SK-N-SH (cell line): ENCODE measurements around the gene EPO. TPM values are rescaled to one million over a fixed set of nuclear protein-coding genes. Genes with fewer than 3 reads are reported as not detected.

Source experiments
- CTCF ChIA-PET: fragments of 300-600, 350-600 bp; formaldehyde crosslinking; extraction: SDS; loops from one replicate; lab custom pipeline; 2021; lab: Yijun Ruan, JAX
- POLR2A ChIA-PET: fragments of 350-600 bp; sonication (Branson Sonifier 250); formaldehyde crosslinking; extraction: SDS; loops from one replicate; lab custom pipeline; 2020; ENCODE audit warnings: antibody characterized with exemption, inconsistent platforms; lab: Yijun Ruan, JAX
- DNase-seq: peaks from one replicate; pipeline ENCODE4 v3.0.0; 2012
- H2AFZ ChIP-seq: fragments of 200-600 bp; sonication (generic); 2 replicates; pipeline ENCODE4 v1.8.1; 2016; ENCODE audit warnings: antibody characterized with exemption, mild to moderate bottlenecking, low read depth
- H3F3A ChIP-seq: fragments of 200-600 bp; sonication (generic); replicated peaks from 2 replicates; pipeline ENCODE3; 2016; ENCODE audit warnings: antibody characterized with exemption, mild to moderate bottlenecking; ENCODE audit not compliant: insufficient read depth
- H3K27ac ChIP-seq, 2 experiments: fragments of 200-500 bp in 1 of 2; fragments of 200-600 bp in 1 of 2; sonication (Bioruptor generic) in 1 of 2; sonication (generic), shearing (Covaris generic) in 1 of 2; 2 replicates each; pipeline versions ENCODE4 v1.5.1 to v1.6.1; 2014 to 2016; ENCODE audit warnings: low read depth in 2 of 2, inconsistent platforms in 1 of 2, low read length in 1 of 2, mild to moderate bottlenecking in 1 of 2, mixed read lengths in 1 of 2
- H3K27me3 ChIP-seq: fragments of 200-600 bp; sonication (generic), shearing (Covaris generic); 2 replicates; pipeline ENCODE4 v1.6.1; 2016; ENCODE audit warnings: mixed run types; ENCODE audit not compliant: insufficient read depth
- H3K36me3 ChIP-seq, 2 experiments: fragments of 200-500 bp in 1 of 2; fragments of 200-600 bp in 1 of 2; sonication (Bioruptor generic) in 1 of 2; sonication (generic) in 1 of 2; replicated peaks in 1 of 2; 2 replicates each; pipeline versions ENCODE3 to v1.5.1; 2014 to 2016; ENCODE audit warnings: low read length in 1 of 2, mild to moderate bottlenecking in 1 of 2; ENCODE audit not compliant: insufficient read depth in 2 of 2, control insufficient read depth in 1 of 2
- H3K4me1 ChIP-seq, 2 experiments: fragments of 200-500 bp in 1 of 2; fragments of 200-600 bp in 1 of 2; sonication (Bioruptor generic) in 1 of 2; sonication (generic), shearing (Covaris generic) in 1 of 2; 2 replicates each; pipeline versions ENCODE4 v1.5.1 to v1.6.1; 2014 to 2016; ENCODE audit warnings: low read depth in 1 of 2, low read length in 1 of 2, mixed run types in 1 of 2; ENCODE audit not compliant: insufficient read depth in 2 of 2, control insufficient read depth in 1 of 2
- H3K4me2 ChIP-seq: fragments of 200-600 bp; sonication (generic), shearing (Covaris generic); 2 replicates; pipeline ENCODE4 v1.6.1; 2017; ENCODE audit warnings: mixed run types
- H3K4me3 ChIP-seq, 2 experiments: fragments of 200-500 bp in 1 of 2; fragments of 200-600 bp in 1 of 2; sonication (Bioruptor generic) in 1 of 2; sonication (generic), shearing (Covaris generic) in 1 of 2; 2 replicates each; pipeline versions ENCODE4 v1.5.1 to v1.8.1; 2014 to 2016; ENCODE audit warnings: low read depth in 2 of 2, inconsistent platforms in 1 of 2, low read length in 1 of 2, mild to moderate bottlenecking in 1 of 2, mixed read lengths in 1 of 2, moderate library complexity in 1 of 2
- H3K79me2 ChIP-seq: fragments of 200-600 bp; sonication (generic); 2 replicates; pipeline ENCODE4 v1.8.1; 2017; ENCODE audit warnings: mild to moderate bottlenecking; ENCODE audit not compliant: insufficient read depth
- H3K9ac ChIP-seq: fragments of 200-600 bp; sonication (generic); 2 replicates; pipeline ENCODE4 v1.6.1; 2017; ENCODE audit warnings: mixed run types
- H3K9me2 ChIP-seq: fragments of 200-600 bp; sonication (generic); 2 replicates; pipeline ENCODE4 v1.6.1; 2017; ENCODE audit warnings: mixed run types
- H3K9me3 ChIP-seq: fragments of 200-600 bp; sonication (generic); 2 replicates; pipeline ENCODE4 v1.6.1; 2017; ENCODE audit warnings: mixed run types, mild to moderate bottlenecking, moderate library complexity
- H4K20me1 ChIP-seq: fragments of 200-600 bp; sonication (generic); 2 replicates; pipeline ENCODE4 v1.6.1; 2017; ENCODE audit warnings: mild to moderate bottlenecking, mixed run types; ENCODE audit not compliant: insufficient read depth
- ELF1 ChIP-seq: IDR thresholded peaks from 2 replicates; pipeline ENCODE4 v1.4.0; 2012
- EP300 ChIP-seq, 2 experiments: IDR thresholded peaks; 2 replicates each; pipeline versions ENCODE4 v1.4.0 to v1.6.1; 2012; ENCODE audit warnings: borderline replicate concordance in 1 of 2, low read depth in 1 of 2, low read length in 1 of 2
- EZH2phosphoT487 ChIP-seq: fragments of 200-600 bp; sonication (generic); IDR thresholded peaks from 2 replicates; pipeline ENCODE4 v1.6.1; 2017; ENCODE audit warnings: low read depth, mixed run types, mild to moderate bottlenecking, antibody characterized with exemption, moderate library complexity, borderline replicate concordance
- FOSL2 ChIP-seq: IDR thresholded peaks from 2 replicates; pipeline ENCODE4 v1.4.0; 2012; ENCODE audit warnings: low read depth, mild to moderate bottlenecking, moderate library complexity, borderline replicate concordance
- FOXJ3 ChIP-seq: sonication (generic); formaldehyde crosslinking; IDR thresholded peaks from 2 replicates; pipeline ENCODE4 v1.5.1; 2020; ENCODE audit warnings: mild to moderate bottlenecking, missing genetic modification reagents
- FOXM1 ChIP-seq: IDR thresholded peaks from 2 replicates; pipeline ENCODE4 v1.4.0; 2012; ENCODE audit warnings: low read depth, mild to moderate bottlenecking
- GABPA ChIP-seq: IDR thresholded peaks from 2 replicates; pipeline ENCODE4 v1.4.0; 2012; ENCODE audit warnings: low read depth, mild to moderate bottlenecking
- IRF3 ChIP-seq: fragments of 150-350 bp; IDR thresholded peaks from 2 replicates; pipeline ENCODE4 v1.6.1; 2016; ENCODE audit warnings: mild to moderate bottlenecking, low read depth, low read length
- JUND ChIP-seq: IDR thresholded peaks from 2 replicates; pipeline ENCODE4 v1.4.0; 2012
- MAX ChIP-seq: IDR thresholded peaks from 2 replicates; pipeline ENCODE4 v1.4.0; 2012; ENCODE audit warnings: low read depth
- MEF2A ChIP-seq: IDR thresholded peaks from 2 replicates; pipeline ENCODE4 v1.4.0; 2012; ENCODE audit warnings: low read depth, borderline replicate concordance
- NFIC ChIP-seq: IDR thresholded peaks from 2 replicates; pipeline ENCODE4 v1.4.0; 2012; ENCODE audit warnings: borderline replicate concordance
- NRF1 ChIP-seq: IDR thresholded peaks from 2 replicates; pipeline ENCODE4 v1.6.1; 2012; ENCODE audit warnings: low read depth, mild to moderate bottlenecking, low read length
- PBX3 ChIP-seq: IDR thresholded peaks from 2 replicates; pipeline ENCODE4; 2012
- RAD21 ChIP-seq: IDR thresholded peaks from 2 replicates; pipeline ENCODE4 v1.6.1; 2012; ENCODE audit warnings: mild to moderate bottlenecking, low read length
- REST ChIP-seq: IDR thresholded peaks from 2 replicates; pipeline ENCODE4 v1.6.1; 2012; ENCODE audit warnings: mild to moderate bottlenecking, low read depth, low read length, moderate library complexity
- SIN3A ChIP-seq: IDR thresholded peaks from 2 replicates; pipeline ENCODE4 v1.6.1; 2012; ENCODE audit warnings: low read depth, mild to moderate bottlenecking, low read length, moderate library complexity, borderline replicate concordance
- SMC3 ChIP-seq: IDR thresholded peaks from 2 replicates; pipeline ENCODE4 v1.6.1; 2012; ENCODE audit warnings: low read depth, low read length, improper control_type of control experiment
- TAF1 ChIP-seq: IDR thresholded peaks from 2 replicates; pipeline ENCODE4 v1.6.1; 2012; ENCODE audit warnings: low read depth, mild to moderate bottlenecking, low read length, moderate library complexity, borderline replicate concordance
- TEAD4 ChIP-seq: IDR thresholded peaks from 2 replicates; pipeline ENCODE4 v1.4.0; 2012; ENCODE audit warnings: mild to moderate bottlenecking, borderline replicate concordance; ENCODE audit not compliant: insufficient read depth
- USF1 ChIP-seq: IDR thresholded peaks from 2 replicates; pipeline ENCODE4 v1.4.0; 2012; ENCODE audit warnings: low read depth, borderline replicate concordance
- USF2 ChIP-seq: fragments of 150-350 bp; IDR thresholded peaks from 2 replicates; pipeline ENCODE4 v1.6.1; 2017; ENCODE audit warnings: antibody characterized with exemption, low read length, low read depth, borderline replicate concordance
- YY1 ChIP-seq: IDR thresholded peaks from 2 replicates; pipeline ENCODE4 v1.4.0; 2012; ENCODE audit warnings: low read depth, mild to moderate bottlenecking
- WGBS: methylation state at CpG from one replicate; pipeline ENCODE4 v1.1.6; 2017; ENCODE audit warnings: low lambda C conversion rate; 5-methylcytosine and 5-hydroxymethylcytosine counted together
- polyA plus RNA-seq, 3 experiments: library from polyadenylated mRNA; depleted of rRNA; stranded (reverse); fragments of >200 nt; gene quantifications; 2 replicates each; pipeline ENCODE4 v1.2.3, GENCODE V29; 2012

Gene EPO
- polyA plus RNA-seq, 1 of the 3 experiments (the other 2 are of a cell fraction), result not detected

GRCh38 chr7:100686201-100686821 lies 34.0 kb upstream of the EPO start (continued):
- TF ChIP-seq IRF3 (no peak), USF2 (no peak), GABPA (no peak), USF1 (no peak), ELF1 (no peak), FOXJ3 (CRISPR knock-in tag) (no peak), SIN3A (no peak), MEF2A (no peak), YY1 (no peak)
- TF ChIP-seq, all 33 proteins: peak for 0

GRCh38 chr7:100686822-100687211 lies 33.5 kb upstream of the EPO start:
- Histone ChIP-seq H4K20me1 (peaks cover 47% of the 10 kb centered on the region), H3K27ac (no peak overlapping the region), H3K4me1 (peaks cover 7 to 10% of the 10 kb centered on the region in 2 experiments; a peak in 2 of 4 replicates), H3K27me3 (no peaks in the 10 kb centered on the region), H3K9ac (no peak overlapping the region), H3F3A (peaks cover 13% of the 10 kb centered on the region), H3K4me3 (no peak overlapping the region), H2AFZ (no peak overlapping the region), H3K9me3 (no peaks in the 10 kb centered on the region), H3K4me2 (no peak overlapping the region), H3K9me2 (no peaks in the 10 kb centered on the region), H3K79me2 (peaks cover 37% of the 10 kb centered on the region), H3K36me3 (peaks cover 15 to 76% of the 10 kb centered on the region in 2 experiments)
- ChIA-PET CTCF (interaction anchor here (1.0 to 3.5 kb wide), 3 partner anchors 12 to 168 kb away, joined by 3 to 23 read pairs (median 3); partner anchors contain the start of gene POP7), POLR2A (no interaction called here)
- TF ChIP-seq MAX (no peak), SMC3 (no peak), RAD21 (no peak), USF1 (no peak), PBX3 (no peak), TAF1 (no peak), ELF1 (no peak), REST (no peak), TEAD4 (no peak), FOXM1 (no peak), FOSL2 (no peak), JUND (no peak), NFIC (no peak), NRF1 (no peak), EZH2phosphoT487 (no peak), SIN3A (no peak), EP300 (IDR thresholded peaks at IDR 0.05; ENCODE audit: borderline replicate concordance in 1 of 2, low read depth in 1 of 2, low read length in 1 of 2) (no peak), YY1 (no peak), GABPA (no peak)
- 92% methylated on average over 17 of the region's 17 CpGs for WGBS
- DNase-seq, result no peak
